Gastrocnemius medialis (tissue), 4 donors: ENCODE results near the gene TDRD7. TPM values are rescaled to one million over a fixed set of nuclear protein-coding genes. Genes with fewer than 3 reads are reported as not detected.

Experiments used
- ATAC-seq, 2 donors: fragments of 150-250 bp; one replicate each; pipeline ENCODE4 v1.9.1; 2016
- DNase-seq, 2 donors: peaks; one replicate each; pipeline ENCODE4 v3.0.0-alpha.2; 2019
- H3K27ac ChIP-seq, 4 donors: fragments of 200-600 bp; sonication (generic); 1 replicate in 1 of 4; 2 replicates in 3 of 4; pipeline ENCODE4 v1.5.1; 2016 to 2018; ENCODE audit warnings: mild to moderate bottlenecking in 2 of 4, moderate library complexity in 1 of 4
- H3K27me3 ChIP-seq, 3 donors: fragments of 200-600 bp; sonication (generic) in 2 of 3; 1 replicate in 1 of 3; 2 replicates in 2 of 3; pipeline versions ENCODE4 v1.5.1 to v1.6.0; 2016 to 2019; ENCODE audit warnings: mild to moderate bottlenecking in 1 of 3, moderate library complexity in 1 of 3
- H3K36me3 ChIP-seq, 2 donors: fragments of 200-600 bp; sonication (generic) in 1 of 2; one replicate each; pipeline ENCODE4 v1.5.1; 2017 to 2018
- H3K4me1 ChIP-seq, 2 donors: fragments of 200-600 bp; sonication (generic) in 1 of 2; one replicate each; pipeline ENCODE4 v1.5.1; 2016 to 2017; ENCODE audit warnings: mild to moderate bottlenecking in 2 of 2
- H3K4me3 ChIP-seq, 4 donors: fragments of 200-600 bp; sonication (generic) in 3 of 4; 1 replicate in 1 of 4; 2 replicates in 3 of 4; pipeline ENCODE4 v1.5.1; 2016 to 2019; ENCODE audit warnings: mild to moderate bottlenecking in 2 of 4
- H3K9me3 ChIP-seq, 3 donors: fragments of 200-600 bp; sonication (generic) in 2 of 3; 1 replicate in 1 of 3; 2 replicates in 2 of 3; pipeline ENCODE4 v1.5.1; 2016 to 2019
- POLR2A ChIP-seq, 2 donors: fragments of 450-650 bp; IDR thresholded peaks; one replicate each; pipeline ENCODE4 v1.6.1; 2017; ENCODE audit warnings: antibody characterized with exemption in 2 of 2, mild to moderate bottlenecking in 2 of 2, moderate library complexity in 2 of 2
- in situ Hi-C, 4 donors: fragments of 200-750 bp; cut with MboI; loops; one replicate each; pipeline versions ENCODE4 v1.15.0 to v1.8.0; 2017; ENCODE audit warnings: low sequenced_read_pairs in 4 of 4
- intact Hi-C: fragments of 100-400 bp; cut with DNase I; formaldehyde crosslinking; loops from one replicate; pipeline ENCODE4 v1.15.1; 2023; ENCODE audit warnings: low total_unique reads
- total RNA-seq, 4 donors: library from RNA; depleted of rRNA; stranded (reverse); fragments of >200 nt; gene quantifications; one replicate each; pipeline versions ENCODE4 v1.1.0 to v1.2.3, GENCODE V29; 2016
- TF ChIP-seq, protein P1 (sequence below), 5 experiments: fragments of 450-650 bp in 3 of 5; fragments of 200-600 bp in 2 of 5; sonication (generic) in 2 of 5; IDR thresholded peaks in 4 of 5; conservative IDR thresholded peaks in 1 of 5; 1 replicate in 4 of 5; 2 replicates in 1 of 5; pipeline ENCODE4 v1.5.1; 2016 to 2019; ENCODE audit warnings: antibody characterized with exemption in 5 of 5, mild to moderate bottlenecking in 3 of 5, moderate library complexity in 3 of 5

Gene TDRD7
- total RNA-seq, 4 donors from 2014 or later, result 2.9 to 5.7 (median 3.5) TPM

DNA sequence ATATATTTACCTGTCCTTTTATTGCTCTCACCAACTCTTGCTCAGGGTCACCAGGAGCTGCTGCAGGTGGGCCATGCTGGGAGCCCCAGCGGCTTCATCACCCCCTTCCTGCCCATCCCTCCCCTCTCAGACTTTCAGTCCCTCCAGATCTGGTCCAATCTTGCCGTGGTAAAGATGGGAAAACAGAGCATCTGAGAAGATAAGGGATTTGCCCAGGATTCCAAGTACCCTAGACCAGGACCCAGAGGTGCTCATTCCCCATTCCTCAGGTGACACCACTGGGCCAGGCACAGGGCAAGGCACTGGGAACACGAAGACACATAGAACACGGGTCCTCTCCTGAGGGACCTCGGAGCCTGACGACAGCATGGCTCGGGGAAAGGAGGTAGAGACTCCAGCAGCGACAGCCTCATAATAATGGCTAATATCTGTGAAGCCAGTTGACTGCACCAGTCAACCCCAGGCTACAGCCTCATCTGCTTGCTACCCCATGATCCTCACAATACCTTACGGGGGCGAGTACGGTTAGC is 107.6 kb downstream of the TDRD7 start:
- ATAC-seq (no peak), DNase-seq (no peak)
- TF ChIP-seq, protein P1, sequence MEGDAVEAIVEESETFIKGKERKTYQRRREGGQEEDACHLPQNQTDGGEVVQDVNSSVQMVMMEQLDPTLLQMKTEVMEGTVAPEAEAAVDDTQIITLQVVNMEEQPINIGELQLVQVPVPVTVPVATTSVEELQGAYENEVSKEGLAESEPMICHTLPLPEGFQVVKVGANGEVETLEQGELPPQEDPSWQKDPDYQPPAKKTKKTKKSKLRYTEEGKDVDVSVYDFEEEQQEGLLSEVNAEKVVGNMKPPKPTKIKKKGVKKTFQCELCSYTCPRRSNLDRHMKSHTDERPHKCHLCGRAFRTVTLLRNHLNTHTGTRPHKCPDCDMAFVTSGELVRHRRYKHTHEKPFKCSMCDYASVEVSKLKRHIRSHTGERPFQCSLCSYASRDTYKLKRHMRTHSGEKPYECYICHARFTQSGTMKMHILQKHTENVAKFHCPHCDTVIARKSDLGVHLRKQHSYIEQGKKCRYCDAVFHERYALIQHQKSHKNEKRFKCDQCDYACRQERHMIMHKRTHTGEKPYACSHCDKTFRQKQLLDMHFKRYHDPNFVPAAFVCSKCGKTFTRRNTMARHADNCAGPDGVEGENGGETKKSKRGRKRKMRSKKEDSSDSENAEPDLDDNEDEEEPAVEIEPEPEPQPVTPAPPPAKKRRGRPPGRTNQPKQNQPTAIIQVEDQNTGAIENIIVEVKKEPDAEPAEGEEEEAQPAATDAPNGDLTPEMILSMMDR (IDR thresholded peaks at IDR 0.05 in 4 of 5, conservative IDR thresholded peaks at IDR 0.05 in 1 of 5), result no peak
- TF ChIP-seq POLR2A (IDR thresholded peaks at IDR 0.05), result no peak
- Histone ChIP-seq H3K36me3 (no peaks in the 10 kb centered on the region), H3K27ac (peak overlapping the region; percentile 89 to 98 (median 96)), H3K4me1 (peaks cover 89 to 97% of the 10 kb centered on the region in 2 donors), H3K9me3 (no peaks in the 10 kb centered on the region), H3K27me3 (no peaks in the 10 kb centered on the region), H3K4me3 (peak overlapping the region in 1 of 4 donors; percentile 31)
- in situ Hi-C loops, result no loop called here
- intact Hi-C loops, result no loop called here

DNA sequence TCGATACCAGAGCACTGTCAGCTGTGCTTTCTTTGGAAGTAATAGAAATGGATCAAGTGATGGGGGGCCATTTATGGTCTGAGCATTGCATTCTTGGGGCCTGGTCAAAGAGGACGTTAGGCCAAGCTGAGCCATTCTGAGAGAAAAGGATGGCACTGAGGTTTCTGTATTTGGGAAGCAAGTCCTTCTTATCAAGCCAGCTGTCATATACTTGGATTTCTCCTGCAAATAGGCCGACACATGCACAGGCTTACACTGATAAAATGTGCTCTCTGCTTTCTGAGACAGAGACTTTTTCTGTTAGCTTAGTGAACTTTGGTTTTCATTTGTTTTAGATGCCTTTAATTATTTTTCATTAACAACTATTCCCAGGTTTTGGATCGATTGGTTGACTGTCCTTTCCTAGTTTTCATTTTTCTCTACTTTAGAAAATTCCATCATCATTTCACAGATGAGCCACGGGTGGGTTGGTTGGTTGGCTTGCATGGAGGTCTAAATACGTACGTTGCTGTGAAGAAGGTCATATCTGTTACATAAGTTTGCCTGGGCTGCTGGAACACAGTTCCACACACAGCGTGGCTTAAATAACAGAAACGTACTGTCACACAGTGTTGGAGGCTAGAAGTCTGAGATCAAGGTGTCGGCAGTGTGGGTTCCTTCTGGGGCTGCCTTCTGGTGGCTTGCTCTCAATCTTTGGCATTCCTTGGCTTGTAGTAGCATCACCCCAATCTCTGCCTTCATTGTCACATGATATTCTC is 109.9 kb downstream of the TDRD7 start:
- H3K27me3 ChIP-seq, result no peaks in the 10 kb centered on the region
- H3K36me3 ChIP-seq, result no peaks in the 10 kb centered on the region
- peak overlapping the region; percentile 95 to 98 (median 98) for H3K27ac ChIP-seq
- intact Hi-C loops (no loop called here), in situ Hi-C loops (no loop called here)
- peaks cover 91 to 98% of the 10 kb centered on the region in 2 donors for H3K4me1 ChIP-seq
- no peak overlapping the region for H3K4me3 ChIP-seq
- TF ChIP-seq, protein P1 (IDR thresholded peaks at IDR 0.05 in 4 of 5, conservative IDR thresholded peaks at IDR 0.05 in 1 of 5), result no peak
- no peak for TF ChIP-seq POLR2A (IDR thresholded peaks at IDR 0.05)
- DNase-seq (no peak), ATAC-seq (no peak)
- H3K9me3 ChIP-seq, result no peaks in the 10 kb centered on the region

DNA sequence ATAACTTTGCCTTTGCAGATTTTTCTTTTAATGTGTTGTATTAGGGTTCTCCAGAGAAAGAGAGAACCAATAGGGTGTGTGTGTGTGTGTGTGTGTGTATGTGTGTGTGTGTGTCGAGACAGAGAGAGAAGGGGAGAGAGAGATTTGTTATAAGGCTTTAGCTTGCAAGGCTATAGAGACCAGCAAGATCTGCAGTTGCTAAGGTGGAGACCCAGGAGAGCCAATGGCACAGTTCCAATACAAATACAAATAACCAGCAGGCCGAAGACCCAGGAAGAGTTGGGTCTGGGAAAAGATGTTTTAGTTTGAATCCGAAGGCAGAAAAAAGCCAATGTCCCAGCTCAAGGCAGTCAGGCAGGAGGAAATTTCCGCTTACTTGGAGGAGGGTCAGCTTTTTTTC is 112.5 kb downstream of the TDRD7 start:
- H3K27ac ChIP-seq, result peak overlapping the region; percentile 95 to 98 (median 98)
- H3K4me3 ChIP-seq, result no peak overlapping the region
- no peak for ATAC-seq
- H3K9me3 ChIP-seq, result no peaks in the 10 kb centered on the region
- TF ChIP-seq, protein P1 (IDR thresholded peaks at IDR 0.05 in 4 of 5, conservative IDR thresholded peaks at IDR 0.05 in 1 of 5), result no peak
- no peak for TF ChIP-seq POLR2A (IDR thresholded peaks at IDR 0.05)
- in situ Hi-C loops, result no loop called here
- H3K4me1 ChIP-seq, result peaks cover 91 to 99% of the 10 kb centered on the region in 2 donors
- H3K36me3 ChIP-seq, result no peaks in the 10 kb centered on the region
- no peaks in the 10 kb centered on the region for H3K27me3 ChIP-seq
- intact Hi-C loops, result no loop called here
- DNase-seq, result no peak

DNA sequence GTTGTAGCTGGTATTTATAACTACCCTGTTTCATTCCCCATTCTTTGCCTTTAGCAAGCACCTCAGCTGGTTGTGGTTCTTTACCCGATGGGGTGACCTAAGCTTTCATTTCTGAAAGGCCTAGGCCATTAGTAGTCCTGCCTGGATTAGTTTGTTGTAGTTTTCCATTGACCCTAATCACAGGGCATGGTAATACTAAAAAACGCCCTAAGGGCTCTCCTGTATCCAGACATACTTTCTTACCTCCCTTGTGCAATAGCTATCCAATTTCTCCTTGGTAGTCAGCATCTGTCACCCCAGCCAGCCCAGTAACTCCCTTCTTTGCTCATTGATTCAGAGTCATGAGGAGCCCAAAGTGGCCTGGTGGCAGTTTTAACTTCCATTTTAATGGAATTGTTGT is 113.6 kb downstream of the TDRD7 start:
- in situ Hi-C loops (no loop called here), intact Hi-C loops (no loop called here)
- peak; percentile 74 to 78 for ATAC-seq

More for the DNA sequence above, 113.6 kb downstream of the TDRD7 start:
- Histone ChIP-seq H3K36me3 (no peaks in the 10 kb centered on the region), H3K4me3 (no peak overlapping the region), H3K27ac (peak overlapping the region; percentile 95 to 98 (median 98)), H3K4me1 (peaks cover 91 to 99% of the 10 kb centered on the region in 2 donors), H3K27me3 (no peaks in the 10 kb centered on the region), H3K9me3 (no peaks in the 10 kb centered on the region)
- TF ChIP-seq, protein P1 (IDR thresholded peaks at IDR 0.05 in 4 of 5, conservative IDR thresholded peaks at IDR 0.05 in 1 of 5), result no peak
- peak in 1 of 2 donors; percentile 44 for TF ChIP-seq POLR2A (IDR thresholded peaks at IDR 0.05)
- peak; percentile 66 to 81 for DNase-seq
